ENCODE data around the gene HMGCS2.

DNA sequence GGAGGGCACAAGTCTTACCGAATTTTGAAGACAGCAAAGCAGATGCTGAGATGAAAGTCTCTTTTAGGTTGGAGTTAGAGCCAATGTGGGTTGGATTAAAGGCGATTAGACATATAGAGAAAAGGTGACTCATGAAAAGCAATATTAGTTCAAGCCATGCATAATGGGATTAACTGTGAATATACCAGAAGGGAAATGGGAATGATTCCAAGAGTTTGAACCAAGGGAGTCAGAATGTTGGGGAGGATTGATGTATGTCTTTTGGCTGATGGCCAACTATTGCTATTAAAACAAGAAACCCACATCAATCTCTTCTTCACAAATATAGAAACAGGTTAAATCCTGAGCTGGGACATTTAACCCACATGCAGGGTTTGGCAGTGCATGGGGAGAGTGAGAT, 1.2 kb downstream of the HMGCS2 start:
- TF ChIP-seq EZH2 (IDR thresholded peaks at IDR 0.05) (no peak), POLR2AphosphoS5 (IDR thresholded peaks at IDR 0.05; ENCODE audit: borderline replicate concordance, low read depth, low read length) (no peak)

Data from SK-N-MC (cell line).